Naive thymus-derived CD8-positive, alpha-beta T cell (primary cell): Measurements from ENCODE around the gene HES5. TPM values are rescaled to one million over a fixed set of nuclear protein-coding genes. Genes with fewer than 3 reads are reported as not detected.

Experiments
- ATAC-seq, 2 donors: fragments of 150-1000 bp; cut with Tn5 transposase in 1 of 2; sonication (Bioruptor Pico), chemical (Tn5 transposase) in 1 of 2; 1 replicate in 1 of 2; 2 replicates in 1 of 2; pipeline ENCODE4 v1.10.0; 2021; ENCODE audit warnings: mild to moderate bottlenecking in 2 of 2, moderate library complexity in 2 of 2
- POLR2A ChIA-PET: fragments of 350-600 bp; sonication (Branson Sonifier 250); formaldehyde crosslinking; loops from one replicate; lab custom pipeline; 2021; ENCODE audit warnings: antibody characterized with exemption; lab: Charles Lee
- DNase-seq, 10 donors: peaks; one replicate each; pipeline versions ENCODE4 v3.0.0 to v3.0.0-alpha.2; 2020 to 2022
- H3K27ac Mint-ChIP-seq, 10 donors: one replicate each; pipeline ENCODE4 v1.8.0; 2020 to 2022; ENCODE audit warnings: mild to moderate bottlenecking in 10 of 10, mixed read lengths in 10 of 10, moderate library complexity in 4 of 10, inconsistent platforms in 1 of 10
- H3K27me3 Mint-ChIP-seq, 5 donors: one replicate each; pipeline ENCODE4 v1.8.0; 2021 to 2022; ENCODE audit warnings: mixed read lengths in 5 of 5
- H3K36me3 Mint-ChIP-seq, 3 donors: one replicate each; pipeline ENCODE4 v1.8.0; 2020 to 2022; ENCODE audit warnings: mixed read lengths in 3 of 3, mild to moderate bottlenecking in 2 of 3, inconsistent platforms in 1 of 3
- H3K4me1 Mint-ChIP-seq, 4 donors: one replicate each; pipeline ENCODE4 v1.8.0; 2021 to 2022; ENCODE audit warnings: mixed read lengths in 4 of 4
- H3K4me3 Mint-ChIP-seq, 10 donors: one replicate each; pipeline ENCODE4 v1.8.0; 2020 to 2022; ENCODE audit warnings: mild to moderate bottlenecking in 10 of 10, mixed read lengths in 10 of 10, moderate library complexity in 6 of 10, inconsistent platforms in 1 of 10
- H3K9me3 Mint-ChIP-seq, 9 donors: one replicate each; pipeline ENCODE4 v1.8.0; 2020 to 2022; ENCODE audit warnings: mixed read lengths in 9 of 9, mild to moderate bottlenecking in 3 of 9, inconsistent platforms in 1 of 9, moderate library complexity in 1 of 9
- polyA plus RNA-seq, 3 donors: library from polyadenylated mRNA; unstranded; fragments of 300-500 nt; fragmentation: Illumina TruSeq; gene quantifications; one replicate each; pipeline ENCODE4 v1.2.3, GENCODE V29; 2021
- total RNA-seq, 8 experiments: library from RNA in 2 of 8; stranded (reverse) in 2 of 8; gene quantifications; one replicate each; pipeline ENCODE4 v1.2.3 and lab custom pipeline; 2021 to 2026

Gene HES5
- total and polyA plus RNA-seq, 5 experiments from 2014 or later = 0.30 TPM; not detected in 4

- POLR2A ChIA-PET = interaction anchor here (0.8 to 15.0 kb wide), 5 partner anchors 9 to 119 kb away, joined by 3 to 528 read pairs (median 3); partner anchors contain the start of gene PANK4
- H3K4me3 Mint-ChIP-seq = no peak overlapping the region
- no peaks in the 10 kb centered on the region for H3K36me3 Mint-ChIP-seq
- ATAC-seq (no peak), DNase-seq (no peak)
- H3K4me1 Mint-ChIP-seq = peaks cover 0 to 9% (median 4%) of the 10 kb centered on the region in 4 donors
- no peaks in the 10 kb centered on the region for H3K9me3 Mint-ChIP-seq
- no peak overlapping the region for H3K27ac Mint-ChIP-seq
- peaks cover 0 to 12% (median 8%) of the 10 kb centered on the region in 5 donors for H3K27me3 Mint-ChIP-seq
These were observed 4.8 kb upstream of the HES5 start for GRCh38 chr1:2534687-2535441.

DNA sequence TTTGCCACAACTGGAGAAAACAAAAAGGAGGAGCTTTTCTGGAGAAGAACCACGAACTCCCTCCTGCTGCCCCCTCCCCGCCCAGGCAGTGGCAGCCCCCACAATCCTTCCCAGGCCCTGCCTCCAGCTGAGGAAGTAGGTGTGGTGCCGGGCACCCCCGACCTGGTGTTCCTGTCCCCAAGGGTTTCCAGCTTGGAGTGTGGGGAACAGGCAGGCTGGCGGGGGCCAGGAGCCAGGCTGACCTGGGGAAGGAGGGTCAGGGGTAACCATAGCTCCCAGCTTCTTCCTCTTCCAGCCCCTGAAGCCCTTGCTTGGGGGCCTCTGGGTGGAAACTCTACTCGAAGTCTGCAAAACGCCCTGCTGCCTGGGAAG, 4.2 kb upstream of the HES5 start:
- POLR2A ChIA-PET = interaction anchor here (1.0 to 15.0 kb wide), 4 partner anchors 9 to 119 kb away, joined by 3 to 528 read pairs (median 12); partner anchors contain the start of gene PANK4
- H3K27ac Mint-ChIP-seq = no peak overlapping the region

DNA sequence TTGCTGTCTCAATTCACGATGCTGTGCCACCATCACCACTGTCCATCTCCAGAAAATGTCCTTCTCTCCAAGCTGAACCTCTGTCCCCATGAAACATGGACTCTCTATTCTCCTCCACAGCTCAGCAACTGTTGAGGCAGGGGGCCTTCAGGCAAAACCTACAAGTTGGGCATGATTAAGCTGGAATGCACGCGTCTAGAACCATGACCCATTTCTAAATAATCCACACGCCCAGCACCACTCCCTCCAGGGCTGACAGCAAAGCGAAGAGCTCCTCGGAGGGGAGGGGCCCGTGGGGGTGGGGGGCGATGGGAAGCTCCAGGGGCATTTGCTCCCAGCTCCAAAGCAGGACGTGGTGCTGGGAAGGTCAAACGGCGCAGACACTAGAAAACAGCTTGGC, 3.3 kb upstream of the HES5 start:
- no peaks in the 10 kb centered on the region for H3K36me3 Mint-ChIP-seq
- DNase-seq (no peak), ATAC-seq (no peak)
- H3K9me3 Mint-ChIP-seq = no peaks in the 10 kb centered on the region
- H3K4me1 Mint-ChIP-seq = peaks cover 0 to 14% (median 7%) of the 10 kb centered on the region in 4 donors
- peak overlapping the region in 1 of 10 donors; percentile 25 for H3K27ac Mint-ChIP-seq
- H3K4me3 Mint-ChIP-seq = no peak overlapping the region
- H3K27me3 Mint-ChIP-seq = peaks cover 0 to 14% (median 8%) of the 10 kb centered on the region in 5 donors
- POLR2A ChIA-PET = interaction anchor here (0.7 to 15.0 kb wide), 3 partner anchors 9 to 40 kb away, joined by 3 to 528 read pairs (median 21); partner anchors contain the start of gene PANK4

More for the DNA sequence above, 4.2 kb upstream of the HES5 start:
- no peaks in the 10 kb centered on the region for H3K9me3 Mint-ChIP-seq
- H3K36me3 Mint-ChIP-seq = no peaks in the 10 kb centered on the region
- peaks cover 0 to 8% (median 4%) of the 10 kb centered on the region in 4 donors for H3K4me1 Mint-ChIP-seq
- H3K27me3 Mint-ChIP-seq = peaks cover 0 to 12% (median 8%) of the 10 kb centered on the region in 5 donors
- no peak for DNase-seq
- ATAC-seq = no peak
- H3K4me3 Mint-ChIP-seq = no peak overlapping the region

GRCh38 chr1:2532485-2533160, 2.6 kb upstream of the HES5 start:
- POLR2A ChIA-PET = interaction anchor here (1.0 to 15.0 kb wide), 5 partner anchors 8 to 117 kb away, joined by 3 to 528 read pairs (median 3); partner anchors contain the start of gene PANK4
- no peaks in the 10 kb centered on the region for H3K36me3 Mint-ChIP-seq
- H3K9me3 Mint-ChIP-seq = no peaks in the 10 kb centered on the region
- DNase-seq (no peak), ATAC-seq (no peak)
- no peak overlapping the region for H3K4me3 Mint-ChIP-seq
- peaks cover 0 to 14% (median 8%) of the 10 kb centered on the region in 4 donors for H3K4me1 Mint-ChIP-seq
- H3K27ac Mint-ChIP-seq = no peak overlapping the region
- H3K27me3 Mint-ChIP-seq = peaks cover 0 to 14% (median 8%) of the 10 kb centered on the region in 5 donors

GRCh38 chr1:2530513-2531361, 674 bp upstream of the HES5 start:
- H3K27me3 Mint-ChIP-seq = peaks cover 0 to 14% (median 6%) of the 10 kb centered on the region in 5 donors
- H3K36me3 Mint-ChIP-seq = no peaks in the 10 kb centered on the region
- POLR2A ChIA-PET = interaction anchor here (1.0 to 15.0 kb wide), 3 partner anchors 11 to 25 kb away, joined by 3 to 528 read pairs (median 5); partner anchors contain the start of gene TNFRSF14
- H3K4me1 Mint-ChIP-seq = peaks cover 7 to 23% (median 16%) of the 10 kb centered on the region in 4 donors
- ATAC-seq = no peak
- H3K4me3 Mint-ChIP-seq = peak overlapping the region in 8 of 10 donors; percentile 32 to 83 (median 70)
- no peaks in the 10 kb centered on the region for H3K9me3 Mint-ChIP-seq
- peak in 1 of 10 donors; percentile 24 for DNase-seq
- H3K27ac Mint-ChIP-seq = peak overlapping the region in 1 of 10 donors; percentile 61

DNA sequence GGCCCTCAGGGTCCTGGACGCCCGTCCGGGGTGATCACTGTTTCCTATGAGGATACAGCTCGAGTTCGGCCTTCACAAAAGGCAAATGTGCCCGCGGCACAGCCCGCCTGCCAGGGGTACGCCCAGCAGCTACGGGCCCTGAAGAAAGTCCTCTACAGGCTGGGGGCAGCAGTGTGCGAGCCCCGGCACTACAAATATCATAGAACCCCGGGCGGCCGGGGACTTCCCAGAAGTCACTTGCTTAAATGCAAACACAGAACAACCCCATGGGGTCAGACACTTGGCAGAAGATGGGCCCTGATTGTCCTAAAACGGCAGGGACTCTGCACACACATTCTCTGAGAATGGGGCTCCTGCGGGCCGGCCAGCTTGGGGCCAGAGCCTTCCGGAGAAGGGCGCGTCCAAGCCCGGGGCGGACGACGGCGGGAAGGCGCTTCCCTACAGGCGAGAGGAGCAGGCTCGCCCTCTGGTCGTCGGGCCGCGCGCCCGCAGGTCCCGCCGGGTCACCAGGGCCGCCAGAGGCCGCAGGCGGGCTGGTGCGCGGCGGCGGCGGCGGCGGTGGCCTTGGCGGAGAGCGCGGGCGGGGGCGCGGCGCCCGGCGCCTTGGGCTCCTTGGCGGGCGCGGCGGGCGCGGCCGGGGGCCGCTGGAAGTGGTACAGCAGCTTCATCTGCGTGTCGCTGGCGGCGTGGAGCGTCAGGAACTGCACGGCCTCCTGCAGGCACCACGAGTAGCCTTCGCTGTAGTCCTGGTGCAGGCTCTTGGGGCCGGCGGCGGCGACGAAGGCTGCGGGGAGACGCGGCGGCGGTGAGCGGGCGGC, 888 bp downstream of the HES5 start:
- Mint-ChIP-seq H3K4me3 (peak overlapping the region; percentile 69 to 89 (median 76)), H3K27ac (peak overlapping the region in 2 of 10 donors; percentile 43 to 78), H3K27me3 (peaks cover 0 to 14% (median 6%) of the 10 kb centered on the region in 5 donors), H3K4me1 (peaks cover 17 to 34% (median 29%) of the 10 kb centered on the region in 4 donors), H3K36me3 (no peaks in the 10 kb centered on the region), H3K9me3 (no peaks in the 10 kb centered on the region)
- peak; percentile 24 to 27 for ATAC-seq
- peak in 8 of 10 donors; percentile 31 to 73 (median 40) for DNase-seq
- POLR2A ChIA-PET = interaction anchor here (0.6 to 15.0 kb wide), 7 partner anchors 8 to 1307 kb away, joined by 3 to 528 read pairs (median 6); partner anchors contain the start of genes PEX10 and TNFRSF14

DNA sequence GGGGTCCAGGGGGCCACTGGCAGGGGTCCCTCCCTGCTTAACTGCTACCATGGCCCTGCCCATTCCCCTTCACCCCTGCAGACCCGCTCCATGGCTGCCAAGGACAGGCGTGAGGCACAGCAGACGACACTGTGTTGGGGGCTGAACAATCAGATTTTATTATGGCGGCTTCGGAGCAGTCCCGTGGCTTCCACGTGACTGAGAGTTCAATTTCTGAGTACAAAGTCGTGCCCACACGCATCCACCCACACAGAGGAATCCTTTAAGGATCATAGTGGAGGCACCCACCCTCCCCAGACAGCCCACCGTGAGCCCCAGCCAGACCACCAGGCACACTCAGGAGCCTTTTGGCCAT, 1.5 kb downstream of the HES5 start:
- Mint-ChIP-seq H3K4me3 (peak overlapping the region in 9 of 10 donors; percentile 33 to 89 (median 73)), H3K27ac (peak overlapping the region in 2 of 10 donors; percentile 43 to 48), H3K9me3 (no peaks in the 10 kb centered on the region), H3K27me3 (peaks cover 0 to 12% (median 6%) of the 10 kb centered on the region in 5 donors), H3K36me3 (no peaks in the 10 kb centered on the region), H3K4me1 (peaks cover 20 to 39% (median 34%) of the 10 kb centered on the region in 4 donors)
- ATAC-seq (no peak), DNase-seq (no peak)
- POLR2A ChIA-PET = interaction anchor here (1.1 to 15.0 kb wide), 4 partner anchors 15 to 116 kb away, joined by 4 to 528 read pairs (median 7); partner anchors contain the start of genes PEX10 and TNFRSF14

GRCh38 chr1:2528016-2528415, 2.0 kb downstream of the HES5 start:
- Mint-ChIP-seq H3K36me3 (peaks cover 0 to 3% (median 0%) of the 10 kb centered on the region in 3 donors), H3K27me3 (peaks cover 0 to 12% (median 4%) of the 10 kb centered on the region in 5 donors), H3K4me3 (peak overlapping the region in 2 of 10 donors; percentile 10 to 60), H3K4me1 (peaks cover 25 to 42% (median 39%) of the 10 kb centered on the region in 4 donors), H3K9me3 (no peaks in the 10 kb centered on the region), H3K27ac (peak overlapping the region in 1 of 10 donors; percentile 44)
- no peak for DNase-seq
- ATAC-seq = no peak
- POLR2A ChIA-PET = interaction anchor here (1.4 to 15.0 kb wide), 3 partner anchors 16 to 112 kb away, joined by 6 to 528 read pairs (median 131); partner anchors contain the start of genes PEX10 and TNFRSF14

DNA sequence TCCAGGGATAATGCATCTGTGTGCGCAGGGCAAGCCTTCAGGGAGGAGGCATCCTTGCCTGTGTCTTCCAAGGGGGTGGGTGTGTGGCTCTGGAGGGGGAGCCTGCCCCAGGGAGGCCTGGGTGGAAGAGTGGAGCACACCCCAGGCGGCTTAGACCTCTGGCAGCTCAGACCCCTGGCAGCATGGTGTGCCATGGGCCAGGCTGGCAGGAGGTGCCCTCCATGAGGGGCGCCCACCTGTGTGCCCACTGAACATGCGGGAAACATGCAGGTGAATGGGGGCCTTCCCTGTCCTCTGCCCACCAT, 2.6 kb downstream of the HES5 start:
- POLR2A ChIA-PET = interaction anchor here (5.3 to 15.0 kb wide), 2 partner anchors 16 to 111 kb away, joined by 131 to 528 read pairs; partner anchors contain the start of gene PEX10
- no peak for DNase-seq
- ATAC-seq = no peak
- H3K27ac Mint-ChIP-seq = peak overlapping the region in 1 of 10 donors; percentile 85
- H3K36me3 Mint-ChIP-seq = peaks cover 0 to 5% (median 0%) of the 10 kb centered on the region in 3 donors
- peaks cover 29 to 47% (median 44%) of the 10 kb centered on the region in 4 donors for H3K4me1 Mint-ChIP-seq
- no peaks in the 10 kb centered on the region for H3K9me3 Mint-ChIP-seq
- H3K4me3 Mint-ChIP-seq = peak overlapping the region in 8 of 10 donors; percentile 21 to 97 (median 64)
- H3K27me3 Mint-ChIP-seq = peaks cover 0 to 10% (median 3%) of the 10 kb centered on the region in 5 donors

DNA sequence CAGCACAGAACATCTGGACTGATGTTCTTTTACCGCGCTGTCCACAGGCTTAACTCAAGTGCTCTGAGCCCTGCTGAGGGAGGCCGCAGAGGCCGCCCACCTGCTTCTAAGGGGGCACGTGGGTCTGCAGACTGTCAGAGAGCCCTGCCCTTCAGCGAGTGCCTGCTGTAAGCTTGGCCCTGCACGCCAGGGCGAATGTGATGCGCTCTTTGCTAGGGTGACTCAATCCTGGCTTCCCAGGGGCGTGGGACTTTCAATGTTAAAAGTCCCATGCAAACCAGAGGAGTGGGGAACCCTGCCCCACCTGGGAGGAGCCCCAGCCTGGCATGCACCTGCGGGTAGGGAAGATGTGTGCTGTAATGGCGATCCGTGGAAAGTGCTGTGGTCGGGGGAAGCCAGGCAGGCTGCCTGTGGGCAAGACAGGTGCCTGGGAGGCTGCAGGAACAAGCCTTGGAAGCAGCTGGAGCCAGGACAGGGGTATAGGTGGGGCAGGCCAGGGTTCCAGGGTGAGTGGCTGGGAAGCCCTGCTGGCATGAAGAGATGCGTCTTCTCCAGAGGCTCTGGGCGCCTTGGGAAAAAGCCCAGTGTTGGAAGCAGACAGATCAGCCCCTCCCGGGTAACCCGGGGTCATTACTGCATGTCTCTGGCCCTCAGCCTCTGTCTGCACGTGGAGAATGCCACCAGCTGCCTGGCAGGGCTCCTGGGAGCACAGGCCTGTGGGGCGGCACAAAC, 3.1 kb downstream of the HES5 start:
- Mint-ChIP-seq H3K9me3 (no peaks in the 10 kb centered on the region), H3K4me1 (peaks cover 32 to 52% (median 48%) of the 10 kb centered on the region in 4 donors), H3K27ac (peak overlapping the region in 7 of 10 donors; percentile 31 to 87 (median 79)), H3K36me3 (peaks cover 0 to 9% (median 0%) of the 10 kb centered on the region in 3 donors), H3K27me3 (peaks cover 0 to 10% (median 3%) of the 10 kb centered on the region in 5 donors), H3K4me3 (peak overlapping the region; percentile 21 to 97 (median 64))
- POLR2A ChIA-PET = interaction anchor here (1.0 to 15.0 kb wide), 13 partner anchors 17 to 332 kb away, joined by 3 to 528 read pairs (median 15); partner anchors contain the start of genes FAAP20, MORN1, PEX10 and PRXL2B
- DNase-seq = peak in 2 of 10 donors; percentile 18 to 30
- ATAC-seq = peak in 1 of 2 donors; percentile 10
